Gastrocnemius medialis (tissue), 4 donors: Measurements from ENCODE around the gene ATXN1. TPM values are rescaled to one million over a fixed set of nuclear protein-coding genes. Genes with fewer than 3 reads are reported as not detected.

ENCODE experiments used
- ATAC-seq, 2 donors: fragments of 150-250 bp; one replicate each; pipeline ENCODE4 v1.9.1; 2016
- DNase-seq, 2 donors: peaks; one replicate each; pipeline ENCODE4 v3.0.0-alpha.2; 2019
- H3K27ac ChIP-seq, 4 donors: fragments of 200-600 bp; sonication (generic); 1 replicate in 1 of 4; 2 replicates in 3 of 4; pipeline ENCODE4 v1.5.1; 2016 to 2018; ENCODE audit warnings: mild to moderate bottlenecking in 2 of 4, moderate library complexity in 1 of 4
- H3K27me3 ChIP-seq, 3 donors: fragments of 200-600 bp; sonication (generic) in 2 of 3; 1 replicate in 1 of 3; 2 replicates in 2 of 3; pipeline versions ENCODE4 v1.5.1 to v1.6.0; 2016 to 2019; ENCODE audit warnings: mild to moderate bottlenecking in 1 of 3, moderate library complexity in 1 of 3
- H3K36me3 ChIP-seq, 2 donors: fragments of 200-600 bp; sonication (generic) in 1 of 2; one replicate each; pipeline ENCODE4 v1.5.1; 2017 to 2018
- H3K4me1 ChIP-seq, 2 donors: fragments of 200-600 bp; sonication (generic) in 1 of 2; one replicate each; pipeline ENCODE4 v1.5.1; 2016 to 2017; ENCODE audit warnings: mild to moderate bottlenecking in 2 of 2
- H3K4me3 ChIP-seq, 4 donors: fragments of 200-600 bp; sonication (generic) in 3 of 4; 1 replicate in 1 of 4; 2 replicates in 3 of 4; pipeline ENCODE4 v1.5.1; 2016 to 2019; ENCODE audit warnings: mild to moderate bottlenecking in 2 of 4
- H3K9me3 ChIP-seq, 3 donors: fragments of 200-600 bp; sonication (generic) in 2 of 3; 1 replicate in 1 of 3; 2 replicates in 2 of 3; pipeline ENCODE4 v1.5.1; 2016 to 2019
- CTCF ChIP-seq, 5 experiments: fragments of 450-650 bp in 3 of 5; fragments of 200-600 bp in 2 of 5; sonication (generic) in 2 of 5; IDR thresholded peaks in 4 of 5; conservative IDR thresholded peaks in 1 of 5; 1 replicate in 4 of 5; 2 replicates in 1 of 5; pipeline ENCODE4 v1.5.1; 2016 to 2019; ENCODE audit warnings: antibody characterized with exemption in 5 of 5, mild to moderate bottlenecking in 3 of 5, moderate library complexity in 3 of 5
- POLR2A ChIP-seq, 2 donors: fragments of 450-650 bp; IDR thresholded peaks; one replicate each; pipeline ENCODE4 v1.6.1; 2017; ENCODE audit warnings: antibody characterized with exemption in 2 of 2, mild to moderate bottlenecking in 2 of 2, moderate library complexity in 2 of 2
- in situ Hi-C, 4 donors: fragments of 200-750 bp; cut with MboI; loops; one replicate each; pipeline versions ENCODE4 v1.15.0 to v1.8.0; 2017; ENCODE audit warnings: low sequenced_read_pairs in 4 of 4
- intact Hi-C: fragments of 100-400 bp; cut with DNase I; formaldehyde crosslinking; loops from one replicate; pipeline ENCODE4 v1.15.1; 2023; ENCODE audit warnings: low total_unique reads
- total RNA-seq, 4 donors: library from RNA; depleted of rRNA; stranded (reverse); fragments of >200 nt; gene quantifications; one replicate each; pipeline versions ENCODE4 v1.1.0 to v1.2.3, GENCODE V29; 2016

Gene ATXN1
- total RNA-seq, 4 donors from 2014 or later = 21.8 to 42.9 (median 33.1) TPM

GRCh38 chr6:16295471-16295870 lies 465.8 kb downstream of the ATXN1 start:
- intact Hi-C loops = no loop called here
- no peak for ATAC-seq

GRCh38 chr6:16295060-16295459 lies 466.2 kb downstream of the ATXN1 start:
- Histone ChIP-seq H3K4me1 (peaks cover 21 to 22% of the 10 kb centered on the region in 2 donors), H3K36me3 (peaks cover 0 to 64% of the 10 kb centered on the region in 2 donors), H3K4me3 (no peak overlapping the region), H3K9me3 (no peaks in the 10 kb centered on the region), H3K27me3 (no peaks in the 10 kb centered on the region), H3K27ac (peak overlapping the region; percentile 19 to 91 (median 72))
- no peak for ATAC-seq
- intact Hi-C loops = no loop called here
- peak in 1 of 2 donors; percentile 10 for DNase-seq
- TF ChIP-seq CTCF (IDR thresholded peaks at IDR 0.05 in 4 of 5, conservative IDR thresholded peaks at IDR 0.05 in 1 of 5) = no peak
- no peak for TF ChIP-seq POLR2A (IDR thresholded peaks at IDR 0.05)
- in situ Hi-C loops = no loop called here

More at GRCh38 chr6:16295471-16295870, 465.8 kb downstream of the ATXN1 start:
- Histone ChIP-seq H3K9me3 (no peaks in the 10 kb centered on the region), H3K4me3 (no peak overlapping the region), H3K27me3 (no peaks in the 10 kb centered on the region), H3K27ac (peak overlapping the region; percentile 19 to 91 (median 72)), H3K36me3 (peaks cover 0 to 60% of the 10 kb centered on the region in 2 donors), H3K4me1 (peaks cover 22 to 25% of the 10 kb centered on the region in 2 donors)
- peak in 1 of 2 donors; percentile 7 for DNase-seq
- TF ChIP-seq POLR2A (IDR thresholded peaks at IDR 0.05) (no peak), CTCF (IDR thresholded peaks at IDR 0.05 in 4 of 5, conservative IDR thresholded peaks at IDR 0.05 in 1 of 5) (no peak)
- in situ Hi-C loops = no loop called here

GRCh38 chr6:16294371-16294770 lies 466.9 kb downstream of the ATXN1 start:
- ATAC-seq (no peak), DNase-seq (no peak)
- TF ChIP-seq POLR2A (IDR thresholded peaks at IDR 0.05) (no peak), CTCF (IDR thresholded peaks at IDR 0.05 in 4 of 5, conservative IDR thresholded peaks at IDR 0.05 in 1 of 5) (no peak)
- Histone ChIP-seq H3K9me3 (no peaks in the 10 kb centered on the region), H3K27me3 (no peaks in the 10 kb centered on the region), H3K27ac (peak overlapping the region; percentile 19 to 91 (median 72)), H3K4me1 (peaks cover 14 to 18% of the 10 kb centered on the region in 2 donors), H3K36me3 (peaks cover 0 to 65% of the 10 kb centered on the region in 2 donors), H3K4me3 (no peak overlapping the region)
- intact Hi-C loops = no loop called here
- in situ Hi-C loops = no loop called here

GRCh38 chr6:16292942-16293341 lies 468.3 kb downstream of the ATXN1 start:
- Histone ChIP-seq H3K36me3 (peaks cover 0 to 62% of the 10 kb centered on the region in 2 donors), H3K27ac (peak overlapping the region; percentile 66 to 91 (median 76)), H3K9me3 (no peaks in the 10 kb centered on the region), H3K4me3 (no peak overlapping the region), H3K4me1 (peaks cover 10 to 11% of the 10 kb centered on the region in 2 donors), H3K27me3 (no peaks in the 10 kb centered on the region)
- no peak for TF ChIP-seq POLR2A (IDR thresholded peaks at IDR 0.05)
- no peak for TF ChIP-seq CTCF (IDR thresholded peaks at IDR 0.05 in 4 of 5, conservative IDR thresholded peaks at IDR 0.05 in 1 of 5)
- intact Hi-C loops = no loop called here
- DNase-seq (no peak), ATAC-seq (peak; percentile 13 to 51)
- in situ Hi-C loops = no loop called here

- Histone ChIP-seq H3K4me3 (no peak overlapping the region), H3K9me3 (no peaks in the 10 kb centered on the region), H3K27ac (peak overlapping the region; percentile 66 to 91 (median 76)), H3K4me1 (peaks cover 10 to 11% of the 10 kb centered on the region in 2 donors), H3K36me3 (peaks cover 0 to 61% of the 10 kb centered on the region in 2 donors), H3K27me3 (no peaks in the 10 kb centered on the region)
- peak; percentile 30 to 56 for DNase-seq
- intact Hi-C loops (no loop called here), in situ Hi-C loops (no loop called here)
- TF ChIP-seq CTCF (IDR thresholded peaks at IDR 0.05 in 4 of 5, conservative IDR thresholded peaks at IDR 0.05 in 1 of 5) (no peak), POLR2A (IDR thresholded peaks at IDR 0.05) (no peak)
- peak; percentile 78 to 81 for ATAC-seq
These were observed 468.8 kb downstream of the ATXN1 start for GRCh38 chr6:16292432-16292831.
